SH-SY5Y (cell line): ENCODE results near the gene CEMIP2.

Experiments
- GATA2 ChIP-seq: IDR thresholded peaks from 2 replicates; pipeline ENCODE4 v1.6.1; 2011; ENCODE audit warnings: mild to moderate bottlenecking, low read depth, low read length
- GATA3 ChIP-seq: IDR thresholded peaks from 2 replicates; pipeline ENCODE4 v1.6.1; 2011; ENCODE audit warnings: low read depth, mild to moderate bottlenecking, low read length, moderate library complexity

DNA sequence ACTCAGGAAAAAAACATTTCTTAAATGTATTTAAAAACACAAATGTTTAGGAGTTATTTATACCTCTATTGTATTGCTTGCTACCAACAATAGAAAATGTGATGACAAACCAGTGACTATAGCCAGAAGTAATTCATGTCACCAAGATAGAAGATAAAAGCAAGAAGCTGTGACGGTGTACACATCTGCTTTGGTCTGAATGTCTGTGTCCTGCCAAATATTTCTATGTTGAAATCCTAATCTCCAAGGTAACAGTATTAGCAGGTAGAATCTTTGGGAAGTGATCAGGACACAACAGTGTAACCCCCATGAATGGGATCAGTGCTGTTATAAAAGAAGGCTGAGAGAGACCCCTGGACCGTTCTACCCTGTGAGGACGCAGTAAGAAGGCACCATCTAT, 74.7 kb downstream of the CEMIP2 start:
- no peak for TF ChIP-seq GATA2
- TF ChIP-seq GATA3, result no peak
